Measurements from ENCODE around the gene SOX13. TPM values are rescaled to one million over a fixed set of nuclear protein-coding genes. Genes with fewer than 3 reads are reported as not detected.

The SOX13 gene
- total and polyA plus RNA-seq, 11 donors, result 8.2 to 16.0 (median 12.6) TPM

DNA sequence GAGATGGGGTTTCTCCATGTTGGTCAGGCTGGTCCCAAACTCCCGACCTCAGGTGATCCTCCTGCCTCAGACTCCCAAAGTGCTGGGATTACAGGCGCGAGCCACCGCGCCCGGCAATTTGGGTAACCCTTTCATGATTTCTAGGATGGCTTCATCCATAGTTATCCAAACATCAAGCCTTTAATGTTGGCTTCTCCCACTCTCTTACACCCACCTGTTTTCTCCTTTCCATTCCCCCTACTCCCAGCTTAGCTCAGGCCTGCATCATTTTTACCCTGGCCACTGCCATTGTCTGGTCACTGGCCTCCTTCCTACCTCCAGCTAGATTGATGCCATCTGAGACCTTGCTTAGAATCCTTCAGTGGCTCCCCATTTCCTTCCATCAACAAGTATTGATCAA, 2.0 kb upstream of the SOX13 start:
- H3K9me3 ChIP-seq, result no peaks in the 10 kb centered on the region
- ATAC-seq (no peak), DNase-seq (no peak)
- TF ChIP-seq POLR2A (IDR thresholded peaks at IDR 0.05), result no peak
- TF ChIP-seq, protein P1, sequence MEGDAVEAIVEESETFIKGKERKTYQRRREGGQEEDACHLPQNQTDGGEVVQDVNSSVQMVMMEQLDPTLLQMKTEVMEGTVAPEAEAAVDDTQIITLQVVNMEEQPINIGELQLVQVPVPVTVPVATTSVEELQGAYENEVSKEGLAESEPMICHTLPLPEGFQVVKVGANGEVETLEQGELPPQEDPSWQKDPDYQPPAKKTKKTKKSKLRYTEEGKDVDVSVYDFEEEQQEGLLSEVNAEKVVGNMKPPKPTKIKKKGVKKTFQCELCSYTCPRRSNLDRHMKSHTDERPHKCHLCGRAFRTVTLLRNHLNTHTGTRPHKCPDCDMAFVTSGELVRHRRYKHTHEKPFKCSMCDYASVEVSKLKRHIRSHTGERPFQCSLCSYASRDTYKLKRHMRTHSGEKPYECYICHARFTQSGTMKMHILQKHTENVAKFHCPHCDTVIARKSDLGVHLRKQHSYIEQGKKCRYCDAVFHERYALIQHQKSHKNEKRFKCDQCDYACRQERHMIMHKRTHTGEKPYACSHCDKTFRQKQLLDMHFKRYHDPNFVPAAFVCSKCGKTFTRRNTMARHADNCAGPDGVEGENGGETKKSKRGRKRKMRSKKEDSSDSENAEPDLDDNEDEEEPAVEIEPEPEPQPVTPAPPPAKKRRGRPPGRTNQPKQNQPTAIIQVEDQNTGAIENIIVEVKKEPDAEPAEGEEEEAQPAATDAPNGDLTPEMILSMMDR (IDR thresholded peaks at IDR 0.05), result no peak
- H3K4me1 ChIP-seq, result peaks cover 0 to 40% (median 12%) of the 10 kb centered on the region in 12 donors
- no peak overlapping the region for H3K4me3 ChIP-seq
- no peaks in the 10 kb centered on the region for H3K36me3 ChIP-seq
- intact Hi-C loops (cut with DNase I), result loop anchor here in 3 of 10 donors (5.0 to 10.0 kb wide), 3 partner anchors 56 to 199 kb away; no protein-coding TSS in a partner anchor
- WGBS, 4 donors, result 88 to 97% (median 94%) methylated on average over 6 of the region's 6 CpGs
- no peak overlapping the region for H3K27ac ChIP-seq
- peaks cover 0 to 43% (median 0%) of the 10 kb centered on the region in 9 donors for H3K27me3 ChIP-seq

DNA sequence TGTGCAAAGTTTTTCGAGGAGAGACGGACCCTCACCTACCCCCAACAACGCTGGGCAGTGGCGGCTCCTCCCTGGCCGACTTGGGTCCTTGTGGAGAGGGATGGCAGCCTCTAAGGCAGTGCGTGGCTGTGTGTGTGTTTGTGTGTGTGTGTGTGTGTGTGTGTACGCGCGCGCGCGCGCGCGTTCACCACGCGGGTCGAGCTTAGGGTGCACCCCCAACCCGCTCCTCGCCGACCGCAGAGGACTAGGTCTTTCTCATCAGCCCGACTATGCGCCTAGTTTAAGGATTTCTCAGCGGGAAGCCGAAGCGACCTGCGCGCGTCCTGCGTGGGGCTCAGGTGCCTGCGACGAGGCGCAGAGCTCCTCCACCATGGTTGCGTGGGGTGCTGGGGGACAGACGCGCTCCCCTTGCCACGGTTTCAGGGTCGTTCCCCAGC, 940 bp downstream of the SOX13 start:
- Histone ChIP-seq H3K27ac (peak overlapping the region; percentile 77 to 95 (median 90)), H3K4me1 (peaks cover 0 to 60% (median 30%) of the 10 kb centered on the region in 12 donors), H3K4me3 (peak overlapping the region; percentile 68 to 93 (median 82)), H3K27me3 (peaks cover 0 to 49% (median 0%) of the 10 kb centered on the region in 9 donors), H3K9me3 (no peaks in the 10 kb centered on the region), H3K36me3 (no peaks in the 10 kb centered on the region)
- TF ChIP-seq, protein P1 (IDR thresholded peaks at IDR 0.05), result no peak
- no peak for TF ChIP-seq POLR2A (IDR thresholded peaks at IDR 0.05)
- ATAC-seq (no peak), DNase-seq (peak in 1 of 5 donors; percentile 33)
- intact Hi-C loops (cut with DNase I), result loop anchor here in 8 of 10 donors (1.0 to 10.0 kb wide), 9 partner anchors 29 to 203 kb away; no protein-coding TSS in a partner anchor
- 0 to 3% (median 0%) methylated on average over 19 to 39 of the region's 39 CpGs for WGBS, 4 donors

DNA sequence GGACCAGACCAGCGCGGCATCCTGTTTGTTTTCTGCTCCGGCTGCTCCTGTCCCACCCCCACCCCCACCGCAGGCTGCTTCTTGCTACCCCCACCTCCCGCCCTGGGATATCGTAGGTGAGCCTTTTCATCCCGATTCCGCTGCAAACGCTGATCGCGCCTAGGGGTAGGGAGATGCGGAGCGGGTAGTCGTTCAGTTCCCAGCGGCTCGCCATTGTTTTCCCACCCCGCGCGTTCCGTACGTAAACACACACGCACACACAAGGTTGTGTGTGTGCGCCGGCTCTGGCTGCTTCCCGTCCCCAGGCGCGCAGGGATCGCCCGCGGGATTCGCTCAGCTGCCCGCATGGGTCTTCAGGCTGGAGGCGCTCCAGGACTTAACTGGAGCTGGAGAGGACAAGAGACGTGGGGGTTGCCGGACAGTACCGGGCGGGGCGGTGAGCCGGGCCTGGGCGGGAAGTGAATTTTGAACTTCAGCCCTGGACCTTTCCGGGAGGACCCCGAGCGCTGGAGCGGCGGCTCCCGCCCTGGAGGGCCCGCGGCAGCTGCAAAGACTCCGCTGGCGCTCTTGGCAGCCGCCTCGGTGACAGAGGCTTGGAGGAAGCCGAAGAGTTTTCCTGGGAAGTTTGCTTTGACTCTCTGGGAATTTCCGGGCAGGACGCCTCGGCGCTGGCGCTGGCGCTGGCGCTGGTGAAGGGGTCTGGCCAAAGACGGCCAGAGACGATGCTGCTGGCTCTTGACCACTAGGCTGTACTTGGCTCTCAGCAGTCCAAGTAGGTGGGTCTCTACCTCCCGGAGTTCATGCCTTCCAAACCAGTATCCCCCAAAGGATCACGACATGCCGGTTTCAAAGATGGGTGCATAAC, 1.6 kb downstream of the SOX13 start:
- Histone ChIP-seq H3K27ac (peak overlapping the region; percentile 77 to 95 (median 90)), H3K4me1 (peaks cover 0 to 66% (median 34%) of the 10 kb centered on the region in 12 donors), H3K9me3 (no peaks in the 10 kb centered on the region), H3K27me3 (peaks cover 0 to 49% (median 0%) of the 10 kb centered on the region in 9 donors), H3K36me3 (no peaks in the 10 kb centered on the region), H3K4me3 (peak overlapping the region; percentile 68 to 93 (median 82))
- no peak for TF ChIP-seq POLR2A (IDR thresholded peaks at IDR 0.05)
- WGBS, 4 donors, result 1 to 2% (median 1%) methylated on average over 34 to 65 of the region's 65 CpGs
- ATAC-seq (peak; percentile 54 to 75 (median 59)), DNase-seq (peak; percentile 80 to 90 (median 84))
- intact Hi-C loops (cut with DNase I), result loop anchor here in 7 of 10 donors (1.0 to 10.0 kb wide), 10 partner anchors 30 to 204 kb away; no protein-coding TSS in a partner anchor

DNA sequence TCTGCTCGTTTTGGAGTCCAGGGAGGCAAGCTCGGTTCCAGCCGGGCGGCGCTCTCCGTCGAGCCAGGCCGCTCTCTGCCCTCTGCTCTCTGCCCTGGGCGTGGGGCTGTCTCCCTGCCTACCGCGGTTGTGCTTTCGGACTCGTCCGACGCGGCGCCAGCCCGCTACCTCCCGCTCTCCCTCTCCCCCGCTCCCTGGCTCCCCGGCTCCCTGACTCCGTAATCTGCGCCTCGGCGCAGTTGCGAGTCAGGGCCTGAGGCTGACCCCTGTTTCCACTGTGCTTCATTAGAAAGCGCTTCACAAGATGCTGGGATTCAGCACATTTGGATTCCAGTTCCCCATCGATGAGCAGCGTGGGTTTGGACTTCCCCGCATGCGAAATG, 2.2 kb downstream of the SOX13 start:
- Histone ChIP-seq H3K36me3 (no peaks in the 10 kb centered on the region), H3K9me3 (no peaks in the 10 kb centered on the region), H3K27ac (peak overlapping the region; percentile 2 to 95 (median 90)), H3K27me3 (peaks cover 0 to 49% (median 0%) of the 10 kb centered on the region in 9 donors), H3K4me1 (peaks cover 0 to 72% (median 40%) of the 10 kb centered on the region in 12 donors), H3K4me3 (peak overlapping the region; percentile 68 to 93 (median 82))
- TF ChIP-seq, protein P1 (IDR thresholded peaks at IDR 0.05), result no peak
- no peak for TF ChIP-seq POLR2A (IDR thresholded peaks at IDR 0.05)
- intact Hi-C loops (cut with DNase I), result loop anchor here in 7 of 10 donors (2.0 to 10.0 kb wide), 8 partner anchors 30 to 204 kb away; no protein-coding TSS in a partner anchor
- WGBS, 4 donors, result 8 to 13% (median 12%) methylated on average over 19 to 31 of the region's 31 CpGs
- ATAC-seq, result peak in 2 of 4 donors; percentile 12 to 15
- DNase-seq, result peak in 1 of 5 donors; percentile 40

All from heart left ventricle (tissue), 16 donors.